HG02973 (cell line): ENCODE results near the gene TES.
"Not testable (repeated sequence)": the region's sequence is repeated elsewhere in the genome, so short reads cannot be mapped to it uniquely, and the experiment has no call there.

ENCODE experiments used
- ATAC-seq: cut with Tn5 transposase; IDR thresholded peaks from one replicate; pipeline ENCODE4 v1.9.1; 2021; ENCODE audit warnings: moderate library complexity; ENCODE audit not compliant: unreplicated experiment

Gene TES

DNA sequence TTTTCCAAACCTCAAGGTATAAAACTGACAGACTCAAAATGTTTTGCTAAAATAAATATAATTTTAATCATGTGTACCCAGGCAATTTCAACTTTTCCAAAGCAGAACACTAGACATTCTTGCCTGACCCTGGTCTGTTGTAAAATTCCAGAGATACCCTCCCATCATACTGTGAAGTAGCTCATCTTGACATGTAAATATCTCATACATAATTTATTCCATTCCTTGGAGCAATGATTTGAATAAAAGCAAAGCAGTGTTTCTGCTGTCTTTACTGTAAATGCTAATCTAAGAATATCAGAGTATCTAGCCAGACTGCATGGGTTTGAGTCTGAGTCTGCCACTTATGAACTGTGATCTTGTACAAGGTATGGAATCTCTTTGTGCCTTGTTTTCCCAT lies 68.9 kb downstream of the TES start:
- ATAC-seq: no peak

DNA sequence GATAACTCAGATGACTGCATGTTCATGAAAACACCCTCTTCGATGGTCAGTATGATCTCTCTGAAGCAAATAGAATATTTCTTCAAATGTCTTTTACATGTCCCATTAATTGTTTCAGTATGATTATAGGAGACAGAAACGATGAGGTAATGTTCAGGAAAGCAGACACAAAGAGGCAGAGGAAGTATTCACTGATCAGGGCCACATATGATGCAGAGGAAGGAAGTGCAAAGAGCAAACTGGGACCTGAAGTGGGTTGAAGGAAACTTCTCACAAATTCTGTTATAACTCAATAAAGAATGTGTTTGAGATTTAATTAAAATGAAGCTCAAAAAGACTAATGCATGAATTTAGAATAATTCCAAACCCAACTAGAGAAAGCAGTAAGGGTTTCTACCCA lies 70.5 kb downstream of the TES start:
- ATAC-seq: no peak

DNA sequence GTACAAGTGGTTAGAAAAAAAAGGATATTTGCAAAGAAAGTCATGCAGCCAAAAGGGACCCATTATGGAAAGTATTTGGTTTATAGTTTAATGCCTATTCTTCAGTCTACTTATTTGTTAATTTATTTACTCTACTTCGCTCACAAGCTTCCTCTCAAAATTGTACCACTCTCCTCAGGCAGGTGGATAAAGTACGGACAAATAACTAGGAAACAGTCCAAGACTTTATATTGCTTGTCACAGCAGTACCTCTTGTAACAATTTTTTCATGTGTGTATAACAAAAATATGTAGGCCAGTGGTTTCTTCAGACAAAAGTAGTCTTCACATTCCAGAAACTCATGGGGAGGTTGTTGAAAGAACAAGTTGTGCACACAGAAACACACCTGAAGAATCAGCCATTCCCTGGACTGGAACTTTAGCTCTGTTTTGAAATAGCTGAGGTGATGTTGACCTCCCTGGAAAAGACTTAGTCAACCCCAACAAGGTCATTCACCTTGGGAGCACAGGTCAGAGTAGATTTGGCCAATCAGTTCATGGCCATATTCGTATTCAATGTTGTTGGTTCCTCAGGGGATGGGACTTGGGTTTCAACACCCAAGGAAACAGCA lies 73.4 kb downstream of the TES start:
- ATAC-seq: no peak

DNA sequence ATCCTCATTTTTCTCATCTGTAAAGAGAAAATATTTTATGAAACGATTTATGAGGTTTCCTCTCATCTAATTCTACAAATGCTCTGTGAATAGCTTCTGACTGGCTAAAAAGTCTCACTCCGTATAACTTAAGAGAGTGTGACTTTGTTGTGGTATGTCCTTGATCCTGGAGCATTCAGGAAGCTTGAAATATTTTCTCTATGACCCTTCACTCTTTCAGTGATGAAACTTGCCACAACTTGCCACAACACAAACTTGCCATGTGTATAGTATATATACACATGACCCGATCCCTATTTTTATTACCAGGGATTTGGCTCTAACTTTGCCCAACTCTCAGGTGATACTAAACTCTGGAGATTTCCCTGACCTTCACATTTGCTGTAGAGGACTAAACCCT lies 74.1 kb downstream of the TES start:
- ATAC-seq: no peak

DNA sequence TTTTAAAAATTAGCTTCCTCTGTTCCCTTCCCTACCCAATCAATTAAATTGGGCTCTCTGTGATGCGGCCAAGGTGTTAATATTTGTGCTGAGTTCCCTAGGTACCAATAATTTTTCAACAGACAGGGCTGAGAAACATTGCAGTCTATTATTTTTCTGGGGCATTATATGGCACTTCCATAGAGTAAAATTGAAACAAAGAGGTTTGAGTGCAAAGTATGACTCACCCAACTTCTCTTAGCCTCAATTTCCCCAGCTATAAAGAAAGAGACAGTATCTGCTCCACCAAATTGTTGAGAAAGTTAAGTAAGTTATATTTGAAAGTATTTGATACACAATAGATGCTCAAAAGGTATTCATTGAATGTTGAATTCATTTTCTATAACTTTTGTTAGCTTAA lies 74.9 kb downstream of the TES start:
- ATAC-seq: no peak

DNA sequence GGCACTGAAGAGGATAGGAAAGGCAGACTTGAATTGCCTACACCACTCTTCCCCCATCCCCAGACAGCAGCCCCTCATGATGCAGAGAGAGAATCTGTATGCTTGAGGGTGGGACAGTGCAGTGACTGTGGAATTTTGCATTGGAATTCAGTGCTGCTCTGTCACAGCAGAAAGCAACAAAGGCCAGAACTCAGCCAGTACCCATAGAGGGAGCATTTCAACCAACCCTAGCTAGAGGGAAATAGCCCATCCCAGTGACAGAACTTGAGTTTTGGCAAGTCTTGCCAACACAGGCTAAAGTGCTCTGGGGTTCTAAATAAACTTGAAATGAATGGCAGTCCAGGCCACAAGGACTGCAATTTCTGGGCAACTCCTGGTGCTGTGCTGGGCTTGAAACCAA lies 80.4 kb downstream of the TES start:
- no peak for ATAC-seq

DNA sequence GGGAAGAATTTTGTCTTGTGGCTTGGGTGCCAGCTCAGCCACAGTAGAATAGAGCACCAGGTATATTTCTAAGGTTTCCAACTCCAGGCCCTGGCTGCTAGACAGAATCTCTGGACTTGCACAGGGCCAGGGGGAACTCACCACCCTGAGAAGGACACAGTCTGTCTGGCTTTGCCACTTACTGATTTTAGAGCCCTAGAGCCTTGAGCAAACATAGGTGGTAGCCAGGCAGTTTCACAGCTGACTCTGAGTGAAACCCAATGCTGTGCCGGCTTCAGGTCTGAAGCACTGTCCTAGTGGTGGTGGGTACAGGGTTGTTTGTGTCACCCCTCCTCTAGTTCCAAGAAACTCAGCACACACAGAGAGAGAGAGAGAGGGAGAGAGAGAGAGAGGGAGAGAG lies 81.6 kb downstream of the TES start:
- no peak for ATAC-seq

DNA sequence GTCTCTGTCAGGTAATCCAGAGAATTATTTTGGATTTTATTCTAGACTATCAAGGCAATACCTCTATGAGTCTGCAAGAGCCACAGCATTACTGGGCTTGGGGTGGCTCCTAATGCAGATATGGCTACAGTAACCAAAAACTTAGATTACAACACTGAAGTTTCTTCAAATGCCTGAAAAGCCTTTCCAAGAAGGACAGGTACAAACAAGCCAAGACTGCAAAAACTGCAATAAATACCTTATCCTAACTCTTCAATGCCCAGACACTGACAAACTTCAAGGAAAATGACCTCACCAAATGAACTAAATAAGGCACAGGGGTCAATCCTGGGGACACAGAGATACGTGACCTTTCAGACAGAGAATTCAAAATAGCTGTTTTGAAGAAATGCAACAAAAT lies 82.0 kb downstream of the TES start:
- no peak for ATAC-seq

DNA sequence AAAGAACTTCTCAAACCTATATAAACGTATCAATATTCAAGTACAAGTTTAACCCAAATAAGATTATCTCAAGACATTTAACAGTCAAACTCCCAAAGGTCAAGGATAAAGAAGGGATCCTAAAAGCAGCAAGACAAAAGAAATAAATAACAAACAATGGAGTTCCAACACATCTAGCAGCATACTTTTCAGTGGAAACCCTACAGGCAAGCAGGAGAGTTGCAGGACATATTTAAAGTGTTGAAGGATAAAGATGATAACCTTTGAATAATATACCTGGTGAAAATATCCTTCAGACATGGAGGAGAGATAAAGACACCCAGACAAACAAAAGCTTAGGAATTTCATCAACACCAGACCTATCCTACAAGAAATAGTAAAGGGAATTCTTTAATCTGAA lies 82.8 kb downstream of the TES start:
- no peak for ATAC-seq

DNA sequence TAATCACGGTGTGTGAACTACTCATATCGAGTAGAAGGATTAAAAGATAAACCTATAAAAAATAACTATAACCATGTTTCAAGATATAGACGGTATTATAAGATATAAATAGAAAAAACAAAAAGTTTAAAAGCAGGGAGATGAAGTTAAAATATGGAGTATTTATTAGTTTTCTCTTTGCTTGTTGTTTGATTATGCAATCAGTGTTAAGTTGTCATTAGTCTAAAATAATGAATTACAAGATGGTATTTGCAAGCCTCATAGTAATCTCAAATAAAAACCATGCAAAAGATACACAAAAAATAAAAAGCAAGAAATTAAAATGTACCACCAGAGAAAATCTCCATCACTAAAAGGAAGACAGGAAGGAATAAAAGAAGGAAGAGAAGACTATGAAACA lies 83.3 kb downstream of the TES start:
- ATAC-seq: no peak

DNA sequence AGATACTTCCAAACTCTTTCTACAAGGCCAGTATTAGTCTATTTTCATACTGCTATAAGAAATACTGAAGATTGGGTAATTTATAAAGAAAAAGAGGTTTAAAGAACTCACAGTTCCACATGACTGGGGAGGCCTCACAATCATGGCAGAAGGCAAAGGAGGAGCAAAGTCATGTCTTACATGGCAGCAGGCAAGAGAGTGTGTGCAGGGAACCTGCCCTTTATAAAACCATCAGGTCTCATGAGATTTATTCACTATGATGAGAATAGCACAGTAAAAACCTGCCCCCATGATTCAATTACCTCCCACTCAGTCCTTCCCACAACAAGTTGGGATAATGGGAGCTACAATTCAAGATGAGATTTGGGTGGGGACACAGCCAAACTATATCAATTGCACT lies 85.6 kb downstream of the TES start:
- not testable (repeated sequence) for ATAC-seq

DNA sequence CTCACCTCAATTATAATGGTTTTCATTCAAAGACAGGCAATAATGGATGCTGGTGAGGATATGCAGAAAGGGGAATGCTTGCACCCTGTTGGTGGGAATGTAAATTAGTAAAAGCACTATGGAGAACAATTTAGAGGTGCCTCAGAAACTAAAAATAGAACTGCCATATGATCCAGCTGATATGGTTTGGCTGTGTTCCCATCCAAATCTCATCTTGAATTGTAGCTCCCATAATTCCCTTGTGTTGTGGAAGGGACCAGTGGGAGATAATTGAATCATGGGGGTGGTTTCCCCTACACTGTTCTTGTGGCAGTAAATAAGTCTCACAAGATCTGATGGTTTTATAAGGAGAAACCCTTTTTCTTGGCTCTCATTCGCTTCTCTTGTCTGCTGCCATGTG lies 87.7 kb downstream of the TES start:
- ATAC-seq: no peak

DNA sequence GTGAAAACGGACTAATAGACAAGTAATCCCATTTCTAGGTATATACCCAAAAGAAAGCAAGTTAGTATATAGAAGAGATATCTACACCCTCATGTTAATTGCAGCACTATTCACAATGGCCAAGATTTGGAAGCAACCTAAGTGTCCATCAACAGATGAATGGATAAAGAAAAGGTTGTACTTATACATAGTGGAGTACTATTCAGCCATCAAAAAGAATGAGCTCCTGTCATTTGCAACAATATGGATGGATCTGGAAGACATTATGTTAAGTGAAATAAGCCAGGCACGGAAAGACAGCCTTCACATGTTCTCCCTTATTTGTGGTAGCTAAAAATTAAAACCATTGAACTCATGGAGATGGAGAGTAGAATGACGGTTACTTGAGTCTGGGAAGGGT lies 88.2 kb downstream of the TES start:
- no peak for ATAC-seq

DNA sequence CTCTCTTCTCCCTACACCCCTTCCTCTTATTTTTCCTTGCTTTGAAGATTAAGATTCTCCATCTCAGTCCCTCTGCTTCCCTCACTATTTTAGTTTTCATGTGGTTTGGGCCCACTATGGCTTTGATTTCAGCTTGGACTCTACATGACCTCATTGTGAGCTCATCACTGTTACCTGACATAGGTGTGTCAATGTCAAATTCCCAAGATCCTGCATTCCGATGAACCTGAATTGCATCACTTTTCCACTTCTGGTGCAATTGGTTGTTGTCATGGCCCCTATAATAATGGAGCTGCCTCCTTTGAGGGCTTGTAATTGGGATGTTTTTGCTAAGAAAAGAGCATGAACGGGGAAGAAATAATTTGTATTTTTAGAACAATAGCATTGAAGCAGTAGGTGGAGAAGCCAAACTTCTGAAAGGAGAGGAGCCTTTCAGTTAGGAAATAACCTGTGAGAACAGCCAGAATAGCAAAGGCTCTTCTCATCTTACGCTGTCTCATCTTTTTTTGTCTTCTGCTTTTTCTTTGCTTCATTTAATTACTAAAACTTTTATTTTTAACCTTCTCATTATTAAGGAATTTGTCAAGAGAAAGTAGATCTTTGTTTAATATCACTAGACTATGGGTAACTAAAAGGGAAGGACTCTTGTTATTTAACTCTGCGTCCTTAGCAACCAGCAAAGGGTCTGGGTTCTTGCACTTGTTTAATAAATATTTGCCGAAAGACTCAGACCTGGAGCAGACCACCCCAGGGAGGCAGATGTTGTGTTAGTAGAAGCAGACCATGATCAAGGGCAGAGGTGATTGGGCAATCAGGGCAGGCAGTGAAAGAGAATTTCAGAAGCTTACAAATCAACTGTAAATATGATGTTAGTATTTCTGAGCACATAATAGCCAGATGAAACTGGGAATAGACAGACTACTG lies 95.4 kb downstream of the TES start:
- no peak for ATAC-seq

DNA sequence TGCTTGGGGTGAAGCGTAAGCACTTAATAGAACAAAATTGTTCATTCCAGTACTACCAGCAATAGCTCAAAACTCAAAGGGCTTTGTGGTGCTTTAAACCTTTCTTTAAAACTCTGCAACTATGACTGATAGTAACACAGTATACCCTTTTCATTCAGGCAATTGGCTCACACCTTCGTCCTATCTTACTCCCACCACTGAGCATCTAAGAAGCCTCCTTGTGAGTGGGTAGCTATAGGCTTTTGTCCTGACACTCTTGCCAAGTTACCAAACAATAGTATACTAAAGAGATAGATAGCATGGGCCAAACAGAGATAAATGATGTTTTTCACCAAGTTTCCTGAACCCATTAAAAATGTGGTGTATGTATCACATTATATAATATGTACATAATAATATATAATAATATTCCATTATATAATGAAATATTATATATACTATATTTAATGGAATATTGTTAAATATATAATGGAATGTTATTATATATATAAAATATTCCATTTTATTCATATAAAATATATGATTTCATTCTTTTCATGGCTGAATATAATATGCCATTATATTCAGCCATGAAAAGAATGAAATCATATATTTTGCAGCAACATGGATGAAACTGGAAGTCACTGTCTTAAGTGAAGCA lies 96.2 kb downstream of the TES start:
- ATAC-seq: no peak

DNA sequence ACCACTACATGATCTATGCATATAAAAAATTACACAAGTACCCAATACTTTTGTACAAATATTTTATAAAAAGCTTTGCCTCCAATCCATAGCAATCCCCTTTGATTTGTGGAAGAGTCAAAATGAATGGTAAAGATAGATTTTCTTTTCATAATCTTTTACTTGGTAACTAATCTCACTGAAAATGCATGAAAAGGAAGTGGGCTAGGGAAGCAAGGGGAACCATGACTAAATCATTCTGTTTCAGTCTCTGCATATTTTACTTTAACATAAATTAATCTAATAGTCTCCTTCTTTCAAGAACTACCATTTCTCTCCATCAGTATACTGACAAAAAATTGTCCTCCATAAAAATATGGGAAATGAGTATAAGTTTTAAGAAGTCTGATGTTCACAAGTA lies 96.9 kb downstream of the TES start:
- peak; percentile 54 for ATAC-seq
